RKO (cell line): ENCODE measurements around the gene HAO1.

ENCODE experiments used
- DNase-seq: peaks from one replicate; pipeline ENCODE4 v3.0.0-alpha.2; 2016; ENCODE audit warnings: low spot score

HAO1 gene

DNA sequence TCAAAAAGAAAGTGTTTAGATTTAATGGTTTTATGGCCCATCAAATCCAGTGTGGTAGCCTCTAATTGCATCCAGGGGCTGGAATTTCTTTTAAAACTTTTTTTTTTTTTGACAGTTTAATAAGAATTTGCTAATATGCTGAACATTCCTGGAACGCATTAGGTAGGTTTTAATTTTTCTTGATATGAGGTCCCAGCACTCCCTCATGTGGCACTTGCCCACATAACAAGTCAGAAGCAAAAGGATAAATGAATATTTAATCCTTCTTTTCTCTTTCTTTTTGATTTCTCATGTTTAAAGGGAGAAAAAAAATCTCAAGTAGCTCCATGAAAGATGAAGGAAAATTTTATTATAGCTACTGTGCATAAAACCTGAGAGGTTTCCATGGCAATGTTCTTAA is 13.5 kb downstream of the HAO1 start:
- peak; percentile 64 for DNase-seq

DNA sequence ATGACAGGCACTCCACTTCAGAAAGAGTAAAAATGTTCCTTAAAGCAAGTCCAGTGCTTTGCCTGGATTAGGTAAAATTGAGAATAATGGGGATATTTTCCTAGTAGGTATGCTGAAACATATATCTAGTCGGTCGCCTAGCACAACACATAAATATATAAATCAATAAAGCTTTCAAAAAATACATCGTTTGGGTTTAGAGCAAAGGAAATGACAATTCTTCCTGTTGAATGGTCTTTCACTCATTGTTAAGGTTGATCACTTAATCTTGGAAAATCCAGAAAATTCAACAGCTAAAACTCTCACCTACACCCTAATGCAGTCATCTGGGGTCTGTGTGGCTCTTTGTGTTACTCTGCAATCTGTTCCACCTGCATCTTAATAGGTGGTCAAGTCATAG is 13.9 kb downstream of the HAO1 start:
- no peak for DNase-seq

DNA sequence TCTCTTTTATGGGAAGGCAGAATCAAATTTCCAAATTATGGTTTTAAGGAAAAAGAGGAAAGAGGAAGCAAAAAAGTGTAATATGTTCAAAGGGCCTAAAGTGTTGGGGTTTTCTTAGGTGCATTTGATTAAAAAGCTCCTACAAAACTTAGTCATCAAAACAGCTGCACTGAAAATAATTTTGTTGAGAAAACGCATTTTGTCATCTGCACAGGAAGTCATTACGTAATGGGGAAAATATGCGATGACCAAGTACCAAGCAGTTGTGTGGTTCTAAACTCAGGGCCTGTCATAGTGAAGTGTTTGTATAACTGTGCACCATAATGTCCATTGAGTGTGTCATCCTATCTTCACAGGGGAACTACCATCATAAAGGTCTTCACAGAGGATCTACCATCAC is 15.6 kb downstream of the HAO1 start:
- DNase-seq = peak; percentile 89

DNA sequence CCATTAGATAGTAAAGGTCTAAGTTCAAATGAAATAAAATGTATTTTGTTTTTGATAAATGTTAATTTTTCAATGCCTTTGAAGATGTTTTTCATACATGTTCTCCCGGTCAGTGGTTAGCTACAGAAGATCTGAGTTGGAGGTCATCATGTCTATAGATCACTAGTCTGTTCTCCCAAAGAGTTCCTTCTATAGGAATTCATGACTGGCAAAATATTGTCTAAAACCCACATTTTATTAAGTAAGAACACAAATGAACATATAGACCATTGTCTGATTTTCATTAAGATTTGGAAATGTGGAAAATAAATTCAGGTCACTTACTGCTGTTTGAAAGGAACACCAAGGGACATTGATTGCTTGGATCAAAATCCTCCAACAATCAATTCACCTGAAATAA is 23.6 kb downstream of the HAO1 start:
- no peak for DNase-seq

DNA sequence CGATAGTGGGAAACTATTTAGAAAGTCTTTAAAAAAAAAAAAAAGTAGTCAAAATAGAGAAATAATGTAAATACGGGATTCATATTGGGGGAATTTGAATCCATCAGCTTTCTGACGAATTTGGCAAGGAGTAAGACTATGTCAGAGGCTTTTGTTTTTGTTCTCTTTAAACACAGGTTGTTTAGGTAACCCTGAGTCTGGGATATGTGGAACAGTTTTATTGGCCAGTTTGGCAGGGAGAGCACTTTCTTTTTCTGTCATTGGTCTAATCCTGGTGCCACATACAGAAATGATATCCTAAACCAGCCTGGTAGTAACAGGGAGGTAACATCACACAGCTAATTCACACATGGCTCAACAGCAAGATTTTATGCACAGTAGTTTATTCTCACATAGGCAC is 27.7 kb downstream of the HAO1 start:
- DNase-seq = no peak

DNA sequence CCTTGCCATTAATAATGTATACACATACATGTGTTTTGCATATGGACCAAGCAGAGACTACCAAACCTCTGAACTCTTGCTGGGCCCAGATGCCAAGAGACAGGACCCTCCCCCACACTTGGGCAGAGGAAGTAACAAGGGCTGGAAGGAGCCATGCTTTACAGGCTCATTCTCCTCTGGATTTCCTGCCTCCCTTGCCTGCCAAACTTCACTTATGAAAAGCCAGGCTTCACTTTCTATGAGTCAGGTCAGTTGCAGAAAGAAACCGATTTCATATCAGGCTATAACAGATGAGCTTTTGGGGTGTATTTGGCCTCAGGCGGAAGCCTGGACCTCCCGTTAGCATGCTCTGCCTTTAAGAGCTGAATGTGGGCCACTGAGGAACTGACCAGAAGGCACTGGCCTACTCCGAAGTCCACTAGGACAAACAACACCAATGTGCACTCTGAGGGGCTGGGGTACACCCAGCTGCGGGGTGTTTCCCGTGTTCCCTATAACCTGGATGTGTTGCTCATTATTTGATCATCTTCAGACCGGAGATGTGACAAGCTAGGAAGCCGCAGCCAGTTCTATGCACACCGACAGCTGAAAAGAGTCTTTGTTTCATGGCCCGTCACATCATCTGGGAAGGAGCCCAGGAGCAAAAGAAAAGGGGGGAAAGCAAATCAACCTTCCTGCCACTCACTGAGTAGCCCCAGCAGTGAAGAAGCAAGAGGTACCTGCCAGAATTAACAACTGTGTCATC is 28.5 kb downstream of the HAO1 start:
- no peak for DNase-seq

DNA sequence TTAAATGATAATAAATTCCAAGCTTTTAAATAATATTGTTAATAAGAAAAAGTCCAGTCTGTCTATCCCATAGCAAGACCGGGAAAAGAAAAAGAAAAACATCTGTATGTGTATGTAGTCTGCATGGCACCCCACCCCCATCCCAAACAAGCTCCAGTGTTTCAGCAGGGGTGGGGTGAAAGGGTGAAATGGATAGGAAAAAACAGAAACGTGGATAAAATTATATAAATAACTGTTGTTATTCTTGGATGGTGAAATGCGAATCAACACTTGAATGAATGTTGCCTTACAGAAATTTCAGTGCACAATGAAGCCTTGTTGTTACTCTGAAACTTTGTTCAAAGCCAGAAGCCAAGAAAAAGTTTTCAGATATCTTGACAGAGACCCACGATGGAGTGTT is 31.4 kb downstream of the HAO1 start:
- no peak for DNase-seq

DNA sequence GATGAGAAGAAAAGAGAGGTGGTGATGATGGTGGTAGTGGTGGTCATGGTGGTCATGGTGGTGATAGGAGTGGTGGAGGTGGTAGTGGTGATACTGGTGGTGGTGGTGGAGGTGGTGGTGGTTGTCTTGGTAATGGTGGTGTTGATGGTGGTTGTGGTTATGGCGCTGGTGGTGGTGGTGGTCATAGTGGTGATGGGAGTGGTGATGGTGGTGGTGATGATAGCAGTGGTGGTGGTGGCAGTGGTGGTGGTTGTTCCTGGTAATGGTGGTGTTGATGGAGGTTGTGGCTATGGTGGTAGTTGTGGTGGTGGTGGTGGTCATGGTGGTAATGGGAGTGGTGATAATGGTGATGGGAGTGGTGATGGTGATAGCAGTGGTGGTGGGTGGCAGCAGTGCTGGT is 36.8 kb downstream of the HAO1 start:
- no peak for DNase-seq

DNA sequence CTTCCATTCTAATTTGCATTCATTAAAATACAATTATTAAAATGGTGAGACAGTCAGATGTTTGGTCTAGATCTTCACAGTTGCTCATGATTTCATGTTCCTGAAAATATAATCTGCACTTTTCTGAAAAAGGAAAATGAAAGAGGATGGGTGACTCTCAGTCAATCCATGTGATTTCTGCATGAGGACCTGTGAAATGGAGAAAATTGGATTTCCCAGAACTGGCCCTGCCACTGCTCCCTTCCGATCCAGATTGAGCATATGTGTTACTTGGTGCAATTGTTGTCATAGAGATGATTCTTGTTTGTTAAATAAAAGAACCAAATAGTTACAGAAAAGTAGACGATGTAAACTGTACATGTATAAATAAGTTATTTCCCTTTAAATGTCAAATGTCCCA is 37.4 kb downstream of the HAO1 start:
- DNase-seq = no peak

DNA sequence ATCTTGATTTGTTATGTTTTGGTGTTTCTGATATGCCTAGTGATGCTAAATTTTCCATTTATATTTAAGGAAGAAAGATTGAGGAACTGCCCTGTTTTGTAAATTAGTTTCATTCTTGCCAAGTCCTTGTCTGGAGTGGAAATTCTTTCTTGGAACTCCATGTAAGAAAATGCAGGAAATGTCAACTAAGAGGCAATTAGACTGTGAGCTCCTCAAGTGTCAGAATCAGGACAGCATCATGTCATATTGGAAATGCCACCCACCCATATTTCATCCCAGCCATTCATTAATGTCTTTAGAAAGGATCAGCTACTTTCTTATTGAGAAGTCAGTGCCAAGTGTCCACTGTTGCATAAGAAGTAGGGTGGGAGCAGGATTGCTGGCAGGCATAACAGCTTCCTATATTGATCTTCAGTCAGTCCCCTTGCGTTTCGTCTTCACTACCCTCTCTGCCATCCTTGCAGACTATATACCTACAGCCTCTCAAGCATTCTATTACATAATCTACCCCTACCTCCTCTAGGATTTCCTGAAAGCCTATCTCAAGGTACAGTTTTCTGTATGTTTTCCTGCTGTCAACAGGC is 42.4 kb downstream of the HAO1 start:
- no peak for DNase-seq

DNA sequence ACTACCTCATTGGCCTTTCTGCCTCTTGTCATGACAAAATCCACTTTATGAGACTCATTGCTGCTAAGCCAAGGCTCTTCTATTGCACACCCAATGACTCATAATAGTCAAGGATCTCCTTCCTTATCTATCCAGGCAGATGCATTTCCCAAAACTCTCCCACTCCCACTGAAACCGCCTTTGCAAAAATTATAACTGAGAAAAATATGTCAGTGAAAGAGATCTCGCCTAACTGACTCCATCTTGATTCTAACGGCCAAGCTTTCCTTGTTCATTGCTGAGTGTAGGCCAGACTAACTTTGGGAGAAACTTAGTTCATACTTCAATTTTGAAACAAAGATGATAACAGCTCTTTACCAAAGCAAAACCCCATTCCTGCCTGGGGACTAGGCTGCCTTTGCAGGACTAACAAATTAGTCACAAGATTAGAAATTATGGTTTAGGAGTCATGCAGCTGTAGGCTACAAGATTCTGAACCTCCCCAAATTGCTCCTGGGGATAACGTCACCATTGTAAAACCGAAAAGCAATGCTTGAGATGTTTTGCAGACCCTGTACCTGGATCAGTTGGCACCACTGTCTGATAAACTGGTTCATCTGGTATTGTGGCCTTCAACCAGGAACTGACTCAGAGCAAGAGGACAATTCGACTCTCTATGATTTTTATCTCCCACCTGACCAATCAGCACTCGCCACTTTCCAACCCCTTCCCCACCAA is 47.1 kb downstream of the HAO1 start:
- DNase-seq = no peak

DNA sequence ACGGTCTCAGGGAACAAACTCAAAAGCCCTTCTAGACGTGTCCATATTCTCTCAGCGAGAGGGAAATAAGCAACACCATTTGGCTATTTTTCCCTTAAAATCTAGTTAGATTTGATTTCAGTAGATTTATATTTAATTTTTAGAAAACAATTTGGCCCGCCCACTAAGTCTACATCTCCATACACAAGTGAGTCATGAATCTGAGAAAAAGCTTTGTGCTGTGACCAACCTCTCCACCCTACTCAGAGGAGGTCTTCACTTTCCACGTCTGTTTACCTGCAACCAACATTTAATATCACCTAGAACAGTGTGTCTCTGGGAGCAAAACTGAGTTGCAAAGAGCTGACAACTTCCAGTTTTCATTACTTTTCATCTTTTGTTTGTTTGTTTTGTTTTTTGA is 48.6 kb downstream of the HAO1 start:
- no peak for DNase-seq

DNA sequence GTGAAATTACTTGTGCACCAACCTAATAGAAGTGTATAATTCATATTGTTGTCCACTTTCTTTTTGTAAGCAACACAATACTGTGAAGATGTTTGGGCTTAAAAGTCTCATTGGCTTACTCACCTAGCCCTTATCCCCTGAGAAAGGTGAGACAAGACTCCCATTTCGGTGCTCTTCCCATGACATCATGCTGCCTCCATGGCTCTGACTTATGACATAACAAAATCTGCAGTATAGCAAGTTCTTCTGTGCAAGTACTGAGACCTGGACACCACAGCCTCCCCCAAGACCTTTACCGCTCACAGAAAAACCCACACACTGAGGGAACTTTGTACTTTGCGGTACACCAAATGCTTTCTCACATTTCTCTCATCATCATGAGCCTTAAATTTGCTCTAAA is 50.5 kb downstream of the HAO1 start:
- no peak for DNase-seq

DNA sequence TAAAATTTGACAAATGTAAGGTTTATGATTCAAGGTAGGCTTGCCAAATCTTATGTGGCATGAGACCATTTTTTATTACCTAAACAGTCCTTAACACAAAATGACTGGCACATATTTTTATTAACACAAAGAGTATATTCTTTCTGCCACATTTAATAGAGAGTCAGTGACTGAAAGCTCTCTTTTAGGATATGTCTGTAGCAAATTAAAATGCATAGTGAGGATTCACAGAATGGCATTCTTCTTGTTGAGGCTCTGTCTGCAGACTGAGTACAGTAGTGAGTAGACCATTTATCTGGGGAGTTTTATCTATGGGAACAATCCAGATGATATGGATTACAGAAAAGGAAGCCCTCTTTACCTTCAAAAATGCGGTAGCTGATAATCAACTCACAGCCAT is 56.5 kb downstream of the HAO1 start:
- DNase-seq = no peak

DNA sequence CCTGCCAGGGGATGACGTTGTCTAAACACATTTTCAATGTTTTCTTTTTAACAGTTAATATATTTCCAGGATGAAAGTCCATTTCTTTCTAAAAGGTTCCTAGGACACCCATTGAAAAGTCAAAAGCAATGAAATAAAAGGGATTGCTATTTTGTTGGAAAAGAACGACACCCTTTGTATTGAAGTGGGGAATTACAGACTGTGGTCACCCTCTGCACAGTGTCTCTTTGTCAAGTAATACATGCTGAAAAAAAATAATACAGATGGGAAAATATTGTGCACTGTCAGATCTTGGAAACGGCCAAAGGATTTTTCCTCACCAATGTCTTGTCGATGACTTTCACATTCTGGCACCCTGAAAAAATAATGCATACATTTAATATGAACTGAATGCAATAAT is 56.9 kb downstream of the HAO1 start:
- no peak for DNase-seq

DNA sequence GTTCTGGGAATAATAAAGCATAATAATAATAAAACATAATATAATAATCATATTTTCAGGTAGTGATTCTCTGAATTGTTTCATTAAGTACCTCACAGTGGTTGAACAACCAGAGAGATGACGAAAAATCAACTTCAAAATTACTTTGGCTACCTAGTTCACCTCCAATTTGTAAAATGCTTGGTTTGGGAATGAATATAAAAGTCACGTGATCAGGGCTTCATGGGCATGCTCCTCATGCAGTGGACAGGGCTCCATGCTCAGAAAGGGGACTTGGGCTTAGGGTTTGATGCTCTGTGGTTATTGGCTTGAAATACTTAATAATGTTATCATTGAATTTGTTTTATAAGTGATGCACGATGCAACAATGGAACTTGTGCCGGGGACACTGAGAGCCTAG is 58.2 kb downstream of the HAO1 start:
- DNase-seq = no peak

DNA sequence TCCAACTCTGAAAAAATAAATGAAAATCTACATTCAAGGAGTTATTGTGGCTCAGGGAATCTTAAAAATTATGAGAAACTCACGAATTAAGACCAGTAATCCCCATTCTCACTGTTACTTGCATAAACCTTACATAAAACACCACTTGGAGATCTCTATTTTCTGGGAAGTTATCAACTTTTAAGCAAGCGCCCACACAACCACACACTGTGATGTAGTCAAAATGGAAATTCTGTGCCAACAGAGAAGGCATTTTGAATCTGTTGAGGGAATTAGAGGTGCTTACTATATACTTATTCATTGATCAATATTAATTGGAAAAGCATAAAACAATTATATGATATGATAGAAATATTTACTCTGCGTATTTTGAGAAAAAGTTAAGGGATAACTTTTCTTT is 58.7 kb downstream of the HAO1 start:
- no peak for DNase-seq

DNA sequence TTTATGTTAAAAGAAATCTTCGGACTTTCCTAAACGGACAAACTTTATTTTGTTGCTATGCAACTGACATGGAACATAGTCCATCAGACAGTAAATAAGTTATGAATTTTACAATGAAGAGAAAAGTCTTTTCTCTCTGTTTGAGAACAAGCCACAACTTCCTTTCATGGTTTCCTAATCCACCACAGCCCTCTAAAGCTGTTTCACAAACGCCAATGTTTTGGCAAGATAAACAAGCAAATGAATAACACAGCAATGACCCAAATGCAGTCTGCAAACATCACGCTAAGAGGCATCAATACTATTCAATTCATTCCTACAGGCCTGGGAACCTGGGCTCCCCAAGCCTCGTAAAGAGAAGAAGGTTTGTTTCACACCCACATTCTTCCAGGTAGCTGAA is 60.4 kb downstream of the HAO1 start:
- no peak for DNase-seq

DNA sequence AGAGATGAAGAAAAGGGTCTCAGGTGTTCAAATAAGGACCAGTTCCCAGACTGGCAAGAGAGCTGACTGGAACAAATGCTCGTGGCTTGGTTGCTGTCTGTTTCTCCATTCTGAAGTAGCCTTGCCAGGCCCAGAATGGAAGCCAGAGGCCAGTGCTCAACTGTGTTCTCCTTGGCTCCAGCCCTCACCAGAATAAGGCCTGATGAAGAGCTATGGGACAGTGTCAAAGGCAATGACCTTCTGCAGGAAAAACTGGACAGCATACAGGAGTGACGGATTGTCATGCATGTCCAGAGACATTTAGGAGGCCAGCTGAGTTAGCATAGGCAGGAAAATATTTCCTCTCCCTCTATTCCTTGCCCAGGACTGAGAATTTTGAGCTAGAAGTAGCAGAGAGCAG is 72.2 kb downstream of the HAO1 start:
- no peak for DNase-seq

DNA sequence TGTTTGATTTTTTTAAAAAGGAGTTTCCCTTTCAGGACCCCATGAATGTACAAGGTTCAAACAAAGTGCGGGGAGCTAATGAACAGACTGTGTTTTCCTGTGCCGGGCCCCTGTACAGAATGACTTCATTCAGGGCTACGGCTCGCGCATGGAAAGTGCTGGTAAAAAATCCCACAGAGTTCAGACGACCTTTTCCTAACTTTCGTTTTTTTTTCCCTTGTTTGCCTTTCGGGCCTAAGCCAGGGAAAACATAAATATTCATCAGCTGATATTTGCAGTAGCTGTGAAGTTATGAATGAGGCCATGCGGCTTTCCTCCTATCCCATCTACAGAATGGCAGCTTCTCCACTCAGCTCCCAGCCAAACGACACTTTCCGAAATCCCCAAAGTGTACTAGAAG is 74.0 kb downstream of the HAO1 start:
- DNase-seq = no peak

DNA sequence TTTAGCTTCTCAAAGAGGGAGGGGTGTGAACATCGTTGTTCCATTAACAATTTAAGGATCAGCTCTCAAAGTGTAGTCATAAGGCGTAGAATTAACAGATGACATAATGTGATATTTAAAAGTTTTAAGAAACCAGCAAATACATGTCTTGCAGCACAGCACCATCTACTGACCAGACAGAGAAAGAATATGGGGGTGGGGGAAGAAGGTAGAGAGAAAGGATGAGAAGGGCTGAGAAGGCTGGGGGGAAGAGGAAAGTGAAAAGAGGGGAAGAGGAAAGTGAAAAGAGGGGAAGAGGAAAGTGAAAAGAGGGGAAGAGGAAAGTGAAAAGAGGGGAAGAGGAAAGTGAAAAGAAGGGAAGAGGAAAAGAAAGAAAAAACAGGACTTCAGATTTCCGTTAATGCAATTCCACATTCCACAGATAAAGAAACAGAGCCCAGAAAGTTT is 80.9 kb downstream of the HAO1 start:
- DNase-seq = peak; percentile 75

DNA sequence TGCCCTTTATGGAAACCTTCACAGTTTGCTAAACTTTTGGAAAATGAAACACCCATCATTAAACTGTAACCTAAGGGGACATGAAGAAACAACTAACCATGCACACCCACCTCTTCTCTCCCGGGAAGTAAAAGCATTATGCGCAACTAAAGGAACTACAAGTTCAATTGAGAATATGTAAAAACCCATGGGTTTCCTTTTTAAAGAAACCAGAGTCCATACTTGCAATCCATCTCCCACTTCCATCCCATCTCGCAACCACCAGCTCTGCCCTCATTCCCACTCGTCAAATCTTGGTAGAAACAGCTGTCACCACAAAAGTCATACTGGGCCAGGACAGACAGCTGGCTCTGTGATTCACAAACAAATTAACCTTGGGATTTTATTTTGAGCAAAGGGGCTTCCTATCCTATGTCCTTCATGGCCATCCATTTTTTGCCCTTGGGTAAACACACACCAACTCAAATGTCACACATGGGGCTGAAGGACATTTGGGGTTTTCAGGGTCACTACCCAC is 81.5 kb downstream of the HAO1 start:
- DNase-seq = no peak

DNA sequence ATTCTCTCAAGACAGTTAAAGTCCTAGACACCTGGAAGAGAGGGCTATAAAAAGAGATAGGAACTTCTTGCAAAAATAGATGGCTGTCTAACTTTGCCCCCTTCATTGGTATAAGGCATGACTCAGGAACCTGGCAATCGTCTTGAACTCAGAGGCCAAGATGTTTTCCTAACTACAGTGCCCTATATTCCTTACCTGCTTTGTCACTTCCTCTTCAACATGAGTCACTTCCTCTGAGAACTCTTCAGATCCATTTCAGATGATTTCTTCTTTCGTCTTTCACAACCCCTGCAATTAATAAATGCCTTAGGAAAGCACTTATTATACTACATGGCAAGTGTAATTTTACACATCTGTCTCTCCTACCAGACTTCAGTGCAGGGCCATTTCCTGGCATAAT is 83.5 kb downstream of the HAO1 start:
- DNase-seq = peak; percentile 79
